GM12878 (cell line): ENCODE data around the gene TNFAIP8L2. TPM values are rescaled to one million over a fixed set of nuclear protein-coding genes. Genes with fewer than 3 reads are reported as not detected.

Source experiments
- ATAC-seq: fragments of 200-7000 bp; cut with Tn5 transposase; 3 replicates; pipeline ENCODE4 v1.9.1; 2020; ENCODE audit warnings: mild to moderate bottlenecking, moderate library complexity
- BruUV-seq: library from RNA; stranded (reverse); fragments of 400-500 nt; replicated peaks from 2 replicates; lab custom pipeline; 2021; lab: Mats Ljungman, UMichigan
- CTCF ChIA-PET: fragments of 300-600 bp; sonication (Branson Sonifier 250); formaldehyde crosslinking; extraction: SDS; loops from one replicate; lab custom pipeline; 2021; ENCODE audit warnings: inconsistent platforms; lab: Yijun Ruan, JAX
- POLR2A ChIA-PET: fragments of 350-600 bp; formaldehyde crosslinking; extraction: SDS; loops from one replicate; lab custom pipeline; 2021; ENCODE audit warnings: inconsistent platforms; lab: Charles Lee
- RAD21 ChIA-PET: fragments of 300-600 bp; sonication (Branson Sonifier 250); formaldehyde crosslinking; loops from one replicate; lab custom pipeline; 2023; ENCODE audit warnings: antibody characterized with exemption; ENCODE audit not compliant: unreplicated experiment; lab: Charles Lee
- SMC1A ChIA-PET: fragments of 300-600 bp; sonication (Branson Sonifier 250); formaldehyde crosslinking; loops from one replicate; lab custom pipeline; 2023; ENCODE audit not compliant: unreplicated experiment, uncharacterized antibody; lab: Charles Lee
- DNase-seq: peaks from one replicate; pipeline ENCODE4 v3.0.0-alpha.2; 2011; ENCODE audit warnings: low read depth, low spot score
- FAIRE-seq: peaks from 3 replicates; lab custom pipeline; 2011; peaks lifted over from hg19 to GRCh38; lab: Jason Lieb, UNC
- H2AFZ ChIP-seq: 2 replicates; pipeline ENCODE4 v1.6.0; 2011; ENCODE audit warnings: low read depth, low read length, control low read depth; ENCODE audit not compliant: control insufficient read depth
- H3K27ac ChIP-seq: 2 replicates; pipeline ENCODE4 v1.5.1; 2011; ENCODE audit warnings: control low read depth; ENCODE audit not compliant: control insufficient read depth, insufficient read depth
- H3K27me3 ChIP-seq, 2 experiments: replicated peaks in 1 of 2; 2 replicates each; pipeline versions ENCODE4 v1.6.0 to v1.6.1; 2011; ENCODE audit warnings: low read length in 1 of 2; ENCODE audit not compliant: control insufficient read depth in 2 of 2, insufficient read depth in 2 of 2
- H3K36me3 ChIP-seq, 2 experiments: 2 replicates each; pipeline ENCODE4 v1.5.1; 2011; ENCODE audit warnings: low read length in 1 of 2; ENCODE audit not compliant: control insufficient read depth in 2 of 2, insufficient read depth in 2 of 2
- H3K4me1 ChIP-seq: 2 replicates; pipeline ENCODE4 v1.6.1; 2011; ENCODE audit warnings: mild to moderate bottlenecking, low read length, moderate library complexity, mixed read lengths; ENCODE audit not compliant: control insufficient read depth, insufficient read depth
- H3K4me2 ChIP-seq: 2 replicates; pipeline ENCODE4 v1.6.0; 2011; ENCODE audit warnings: control low read depth; ENCODE audit not compliant: control insufficient read depth, insufficient read depth
- H3K4me3 ChIP-seq: fragments of 200-600 bp; sonication (generic); 2 replicates; pipeline ENCODE4 v1.5.1; 2016
- H3K79me2 ChIP-seq: 2 replicates; pipeline ENCODE4 v1.6.0; 2011; ENCODE audit warnings: low read length; ENCODE audit not compliant: control insufficient read depth, insufficient read depth
- H3K9ac ChIP-seq: 2 replicates; pipeline ENCODE4 v1.8.0; 2011; ENCODE audit warnings: low read length, control low read depth, mixed read lengths; ENCODE audit not compliant: control insufficient read depth, insufficient read depth
- H3K9me3 ChIP-seq: replicated peaks from 3 replicates; pipeline ENCODE4 v1.5.1; 2011; ENCODE audit warnings: mild to moderate bottlenecking, low read length; ENCODE audit not compliant: control insufficient read depth, insufficient read depth
- H4K20me1 ChIP-seq: 2 replicates; pipeline ENCODE4 v1.6.0; 2011; ENCODE audit not compliant: control insufficient read depth, insufficient read depth
- E2F8 ChIP-seq: fragments of 450-650 bp; IDR thresholded peaks from 2 replicates; pipeline ENCODE4 v1.6.1; 2018; ENCODE audit warnings: mild to moderate bottlenecking, low read depth, moderate library complexity; ENCODE audit not compliant: partially characterized antibody
- ETV6 ChIP-seq, 2 experiments: fragments of 450-650 bp in 1 of 2; IDR thresholded peaks in 1 of 2; conservative IDR thresholded peaks in 1 of 2; 2 replicates each; pipeline ENCODE4 v1.6.1; 2014; ENCODE audit warnings: antibody characterized with exemption in 1 of 2, borderline replicate concordance in 1 of 2, low read depth in 1 of 2, mild to moderate bottlenecking in 1 of 2, moderate library complexity in 1 of 2
- WGBS: methylation state at CpG from one replicate; pipeline ENCODE4 v1.1.6; 2016; ENCODE audit warnings: low lambda C conversion rate; ENCODE audit not compliant: insufficient replicate concordance, insufficient coverage; ENCODE audit errors: missing lambda C conversion rate; 5-methylcytosine and 5-hydroxymethylcytosine counted together
- in situ Hi-C: fragments of 300-500 bp; cut with MboI; formaldehyde crosslinking; loops from 9 replicates; pipeline ENCODE4 v1.14.3; 2018; ENCODE audit warnings: mixed read lengths
- intact Hi-C: fragments of 100-400 bp; cut with micrococcal nuclease; formaldehyde crosslinking; loops from one replicate; pipeline ENCODE4 v1.14.2; 2022; ENCODE audit not compliant: unreplicated experiment
- polyA plus RNA-seq, 11 experiments: library from polyadenylated mRNA; depleted of rRNA in 4 of 11; unstranded in 6 of 11; stranded (reverse) in 5 of 11; fragments of >200 nt; fragmentation: Nextera tagmentation in 4 of 11; fragmentation: Illumina TruSeq in 1 of 11; extraction: Ambion mirVana in 4 of 11; extraction: Trizol in 1 of 11; gene quantifications; 1 replicate in 1 of 11; 2 replicates in 10 of 11; pipeline versions ENCODE4 v1.2.1 to v1.2.3, GENCODE V29; 2011 to 2016; ENCODE audit warnings: inconsistent platforms in 2 of 11, missing spikeins in 2 of 11, low read depth in 1 of 11
- total RNA-seq, 4 experiments: library from RNA; depleted of rRNA in 3 of 4; stranded (reverse); fragments of >200 nt in 3 of 4; fragmentation: Illumina TruSeq in 1 of 4; extraction: Trizol in 1 of 4; gene quantifications; 2 replicates each; pipeline versions ENCODE4 v1.2.1 to v1.2.3, GENCODE V29; 2013 to 2021

The TNFAIP8L2 gene
- total and polyA plus RNA-seq, 10 of the 15 experiments (the other 5 are each of a cell fraction or from before 2014, with no cell fraction given): 5.4 to 26.3 (median 14.2) TPM

GRCh38 chr1:151167116-151167515 is 10.7 kb downstream of the TNFAIP8L2 start:
- no peaks in the 10 kb centered on the region for H3K9me3 ChIP-seq
- DNase-seq (no peak), ATAC-seq (no peak), FAIRE-seq (no peak)
- SMC1A ChIA-PET: interaction anchor here (1.3 to 2.1 kb wide), 5 partner anchors 9 to 83 kb away, joined by 4 to 9 read pairs (median 5); partner anchors contain the start of genes TNFAIP8L2 and VPS72
- peaks cover 1 to 3% of the 10 kb centered on the region in 2 experiments; a peak in 3 of 4 replicates for H3K36me3 ChIP-seq
- BruUV-seq: no TSS peak
- H3K4me3 ChIP-seq: peak overlapping the region; percentile 98
- peaks cover 9% of the 10 kb centered on the region for H3K4me1 ChIP-seq
- CTCF ChIA-PET: interaction anchor here (1.1 to 2.0 kb wide), 4 partner anchors 10 to 85 kb away, joined by 3 to 8 read pairs (median 4); partner anchors contain the start of gene TNFAIP8L2
- H2AFZ ChIP-seq: no peak overlapping the region
- RAD21 ChIA-PET: interaction anchor here (1.0 to 1.7 kb wide), 3 partner anchors 8 to 67 kb away, joined by 3 to 12 read pairs (median 5); partner anchors contain the start of gene TNFAIP8L2
- peak overlapping the region; percentile 98 for H3K9ac ChIP-seq
- intact Hi-C loops: no loop called here
- H3K27me3 ChIP-seq: no peaks in the 10 kb centered on the region
- no peaks in the 10 kb centered on the region for H4K20me1 ChIP-seq
- peaks cover 24% of the 10 kb centered on the region for H3K79me2 ChIP-seq
- H3K4me2 ChIP-seq: peak overlapping the region; percentile 94
- peak overlapping the region; percentile 70; the same call in 1 of the 2 replicates for H3K27ac ChIP-seq
- 98% methylated on average over 6 of the region's 6 CpGs for WGBS
- TF ChIP-seq E2F8 (no peak), ETV6 (conservative IDR thresholded peaks at IDR 0.05 in 1 of 2, IDR thresholded peaks at IDR 0.05 in 1 of 2; ENCODE audit: borderline replicate concordance in 1 of 2, low read depth in 1 of 2) (no peak)
- in situ Hi-C loops: no loop called here
- POLR2A ChIA-PET: interaction anchor here (0.6 to 2.2 kb wide), 4 partner anchors 10 to 191 kb away, joined by 3 to 19 read pairs (median 4); partner anchors contain the start of gene TNFAIP8L2
